K562 (cell line): ENCODE data around the gene DNAH10. TPM values are rescaled to one million over a fixed set of nuclear protein-coding genes. Genes with fewer than 3 reads are reported as not detected.

Source experiments
- ATAC-seq: fragments of 200-7000 bp; cut with Tn5 transposase; 3 replicates; pipeline ENCODE4 v1.9.1; 2020; ENCODE audit warnings: moderate library complexity
- BruUV-seq: library from RNA; stranded (reverse); fragments of 400-500 nt; replicated peaks from 2 replicates; lab custom pipeline; 2021; lab: Mats Ljungman, UMichigan
- CTCF ChIA-PET: fragments of 300-600 bp; formaldehyde crosslinking; extraction: SDS; loops from one replicate; lab custom pipeline; 2021; ENCODE audit warnings: low intra/inter-chr PET ratio; lab: Yijun Ruan, JAX
- POLR2A ChIA-PET: fragments of 300-600, 350-650 bp; sonication (Branson Sonifier 250); formaldehyde crosslinking; extraction: SDS; loops from one replicate; lab custom pipeline; 2021; ENCODE audit warnings: antibody characterized with exemption, inconsistent platforms; lab: Yijun Ruan, JAX
- DNase-seq, 4 experiments: peaks; one replicate each; pipeline versions ENCODE4 v3.0.0 to v3.0.0-alpha.2; 2011 to 2018; ENCODE audit warnings: low spot score in 3 of 4, mixed read lengths in 3 of 4; ENCODE audit errors: extremely low read depth in 1 of 4
- FAIRE-seq: peaks from 2 replicates; lab custom pipeline; 2011; peaks lifted over from hg19 to GRCh38; lab: Jason Lieb, UNC
- H2AFZ ChIP-seq: 2 replicates; pipeline ENCODE4 v1.6.0; 2011; ENCODE audit warnings: low read depth, low read length, control low read depth, inconsistent platforms
- H3K27ac ChIP-seq: fragments of 200-600 bp; 3 replicates; pipeline ENCODE4 v1.8.0; 2011; ENCODE audit warnings: low read depth, mild to moderate bottlenecking, control low read depth, inconsistent platforms, low read length, moderate library complexity, mixed read lengths; ENCODE audit errors: extremely low read depth
- H3K27me3 ChIP-seq, 2 experiments: fragments of 300-600 bp in 1 of 2; 2 replicates in 1 of 2; 3 replicates in 1 of 2; pipeline versions ENCODE4 v1.6.0 to v1.8.0; 2011; ENCODE audit warnings: inconsistent platforms in 2 of 2, low read length in 2 of 2, mild to moderate bottlenecking in 1 of 2, mixed read lengths in 1 of 2, moderate library complexity in 1 of 2; ENCODE audit not compliant: control insufficient read depth in 2 of 2, insufficient read depth in 2 of 2
- H3K36me3 ChIP-seq: fragments of 300-600 bp; 3 replicates; pipeline ENCODE4 v1.8.0; 2011; ENCODE audit warnings: mild to moderate bottlenecking, low read length, inconsistent platforms; ENCODE audit not compliant: control insufficient read depth, insufficient read depth
- H3K4me1 ChIP-seq, 2 experiments: fragments of 200-600 bp in 1 of 2; replicated peaks in 1 of 2; 2 replicates in 1 of 2; 3 replicates in 1 of 2; pipeline versions ENCODE4 v1.5.1 to v1.8.0; 2011; ENCODE audit warnings: inconsistent platforms in 2 of 2, low read length in 2 of 2, mild to moderate bottlenecking in 1 of 2, mixed read lengths in 1 of 2, moderate library complexity in 1 of 2; ENCODE audit not compliant: control insufficient read depth in 2 of 2, insufficient read depth in 2 of 2
- H3K4me2 ChIP-seq: 2 replicates; pipeline ENCODE4 v1.6.1; 2011; ENCODE audit warnings: low read length, control low read depth, inconsistent platforms, mixed read lengths; ENCODE audit not compliant: insufficient read depth
- H3K4me3 ChIP-seq: fragments of 200-600 bp; sonication (generic), shearing (Covaris generic); 2 replicates; pipeline ENCODE4 v1.5.1; 2016; ENCODE audit warnings: control low read depth, inconsistent platforms
- H3K79me2 ChIP-seq: fragments of 200-600 bp; 3 replicates; pipeline ENCODE4 v1.8.0; 2011; ENCODE audit warnings: low read length, inconsistent platforms; ENCODE audit not compliant: control insufficient read depth, insufficient read depth
- H3K9ac ChIP-seq, 2 experiments: 2 replicates each; pipeline versions ENCODE4 v1.6.0 to v1.6.1; 2011; ENCODE audit warnings: low read depth in 2 of 2, low read length in 2 of 2, control low read depth in 1 of 2, inconsistent platforms in 1 of 2, mild to moderate bottlenecking in 1 of 2, mixed read lengths in 1 of 2; ENCODE audit not compliant: insufficient read depth in 1 of 2
- H3K9me1 ChIP-seq: one replicate; pipeline ENCODE4 v1.6.0; 2011; ENCODE audit warnings: inconsistent platforms, mild to moderate bottlenecking, low read length, moderate library complexity; ENCODE audit not compliant: control insufficient read depth, insufficient read depth
- H3K9me3 ChIP-seq: replicated peaks from 2 replicates; pipeline ENCODE4 v1.5.1; 2011; ENCODE audit warnings: low read depth, low read length, inconsistent platforms; ENCODE audit not compliant: control insufficient read depth, insufficient read depth
- H4K20me1 ChIP-seq: replicated peaks from 2 replicates; pipeline ENCODE4 v1.6.1; 2011; ENCODE audit warnings: low read length, inconsistent platforms, mixed read lengths; ENCODE audit not compliant: control insufficient read depth, insufficient read depth
- EWSR1 ChIP-seq: fragments of 450-650 bp; IDR thresholded peaks from 2 replicates; pipeline ENCODE4 v1.6.1; 2018; ENCODE audit warnings: borderline replicate concordance, mild to moderate bottlenecking, low read depth, moderate library complexity; ENCODE audit not compliant: partially characterized antibody
- MITF ChIP-seq: IDR thresholded peaks from 2 replicates; pipeline ENCODE4 v1.6.1; 2014; ENCODE audit warnings: antibody characterized with exemption
- NCOA6 ChIP-seq: fragments of 450-650 bp; IDR thresholded peaks from 2 replicates; pipeline ENCODE4 v1.6.1; 2017; ENCODE audit warnings: mild to moderate bottlenecking
- WGBS: fragments of 100-300 bp; shearing (Covaris generic); methylation state at CpG from one replicate; pipeline ENCODE4 v1.1.6; 2016; ENCODE audit warnings: low coverage, mixed read lengths; ENCODE audit not compliant: insufficient coverage; ENCODE audit errors: missing lambda C conversion rate; 5-methylcytosine and 5-hydroxymethylcytosine counted together
- in situ Hi-C: fragments of 300-500 bp; cut with MboI; formaldehyde crosslinking; loops from 4 replicates; pipeline ENCODE4 v1.15.0; 2018; ENCODE audit warnings: inconsistent platforms, mixed read lengths
- intact Hi-C: fragments of 100-400 bp; cut with micrococcal nuclease; formaldehyde crosslinking; loops from 2 replicates; pipeline ENCODE4 v1.14.2; 2022
- polyA plus RNA-seq, 8 experiments: library from polyadenylated mRNA; depleted of rRNA in 4 of 8; stranded (reverse) in 5 of 8; unstranded in 3 of 8; fragments of >200 nt; fragmentation: Nextera tagmentation in 2 of 8; fragmentation: Illumina TruSeq in 1 of 8; extraction: Ambion mirVana in 2 of 8; extraction: Trizol in 1 of 8; gene quantifications; 2 replicates each; pipeline versions ENCODE4 v1.2.1 to v1.2.3, GENCODE V29; 2011 to 2014; ENCODE audit warnings: inconsistent platforms in 1 of 8, missing spikeins in 1 of 8
- total RNA-seq, 7 experiments: library from RNA; depleted of rRNA in 6 of 7; stranded (reverse); fragments of >200 nt in 6 of 7; fragmentation: Illumina TruSeq in 2 of 7; extraction: Trizol in 2 of 7; gene quantifications; 2 replicates each; pipeline versions ENCODE4 v1.2.1 to v1.2.3, GENCODE V29; 2011 to 2021; ENCODE audit warnings: low replicate concordance in 1 of 7

DNAH10 gene
- total and polyA plus RNA-seq, 9 of the 15 experiments (the other 6 are each of a cell fraction or from before 2014, with no cell fraction given), result 0.01 to 0.06 (median 0.04) TPM; not detected in 1

DNA sequence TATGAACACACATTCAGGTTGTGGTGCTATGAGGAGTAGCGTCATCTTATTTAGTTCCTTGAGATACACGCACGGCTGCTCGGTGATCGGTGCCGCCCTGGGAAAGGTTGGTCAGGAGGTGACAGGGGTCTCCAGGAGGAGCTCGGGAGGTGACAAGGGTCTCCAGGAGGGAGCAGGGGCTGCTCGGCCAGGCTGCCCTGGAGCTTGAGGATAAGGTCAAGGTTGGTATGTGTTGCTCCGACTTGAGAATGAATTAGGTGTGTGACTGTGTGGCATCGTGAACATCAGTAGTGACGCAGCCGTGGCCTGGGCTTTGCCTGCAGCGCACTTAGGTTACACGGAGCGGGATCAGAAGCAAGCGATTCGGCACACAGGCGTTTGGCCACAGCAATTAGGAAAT is 174.4 kb downstream of the DNAH10 start:
- no peak for DNase-seq
- Histone ChIP-seq H4K20me1 (peaks cover 16% of the 10 kb centered on the region), H3K9me1 (no peaks in the 10 kb centered on the region), H3K79me2 (no peaks in the 10 kb centered on the region), H3K27ac (no peak overlapping the region), H3K9ac (no peak overlapping the region), H3K27me3 (peaks cover 52 to 92% of the 10 kb centered on the region in 2 experiments), H3K4me2 (no peak overlapping the region), H2AFZ (no peak overlapping the region), H3K36me3 (no peaks in the 10 kb centered on the region), H3K4me1 (peaks cover 0 to 3% of the 10 kb centered on the region in 2 experiments; a peak in 4 of 5 replicates), H3K9me3 (no peaks in the 10 kb centered on the region; the same call in 1 of the 2 replicates), H3K4me3 (no peak overlapping the region)
- no peak for FAIRE-seq
- intact Hi-C loops, result no loop called here
- ChIA-PET POLR2A (no interaction called here), CTCF (no interaction called here)
- no TSS peak for BruUV-seq
- no peak for ATAC-seq
- 50% methylated on average over 18 of the region's 18 CpGs for WGBS
- in situ Hi-C loops, result no loop called here
- no peak for TF ChIP-seq NCOA6
- no peak for TF ChIP-seq EWSR1
- TF ChIP-seq MITF, result no peak
